ENCODE results near the gene GRIK3. TPM values are rescaled to one million over a fixed set of nuclear protein-coding genes. Genes with fewer than 3 reads are reported as not detected.
"Not testable (repeated sequence)": the region's sequence is repeated elsewhere in the genome, so short reads cannot be mapped to it uniquely, and the experiment has no call there.

Gene GRIK3
- 0.27 TPM for total RNA-seq
- long read RNA-seq, result 0 reads

DNA sequence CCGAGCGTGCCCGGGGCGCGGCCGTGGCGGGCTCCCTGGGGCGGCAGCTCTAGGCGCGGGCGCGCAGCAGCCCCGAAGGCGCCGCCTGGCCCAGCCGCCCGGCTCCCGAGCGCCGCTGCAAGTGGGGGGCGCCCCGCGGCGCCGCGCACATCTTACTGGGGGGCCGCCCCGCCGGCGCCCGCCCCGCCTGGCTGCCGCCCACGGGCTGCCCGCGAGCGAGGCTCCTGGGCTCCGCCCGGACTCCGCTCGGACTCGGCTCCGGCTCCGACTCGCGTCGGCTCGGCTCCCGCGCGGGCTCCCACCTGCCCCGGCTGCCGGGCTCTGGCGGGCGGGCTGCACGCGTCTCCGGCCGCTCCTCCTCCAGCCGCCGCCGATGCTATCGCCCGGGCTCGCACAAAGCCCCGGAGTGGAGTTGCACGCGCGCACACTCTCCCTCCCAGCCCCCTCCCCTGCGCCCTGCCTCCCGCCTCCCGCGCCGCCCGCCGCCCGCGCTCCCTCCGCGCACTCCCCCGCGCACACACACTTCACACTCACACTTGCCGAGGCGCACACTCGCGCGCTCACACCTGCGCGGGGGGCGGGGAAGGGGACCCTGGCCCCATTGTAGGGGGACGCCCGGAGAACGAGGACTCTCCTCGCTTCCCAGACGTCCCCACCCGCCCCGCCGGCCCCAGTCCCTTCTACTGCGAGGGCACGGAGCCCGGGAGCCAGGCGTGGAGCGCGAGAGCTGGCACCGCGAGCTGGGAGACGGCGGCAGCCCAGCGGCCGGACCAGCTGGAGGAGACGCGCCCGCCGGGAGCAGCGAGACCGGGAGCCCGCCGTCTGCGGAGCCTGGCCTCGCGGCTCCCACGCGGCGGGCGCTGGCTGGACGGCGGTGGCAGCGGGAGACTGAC lies at the start of gene GRIK3:
TSS of gene GRIK3 (minus strand) at position 395 of the 893 bp plus-strand sequence. CDS start 407 bp downstream, outside the sequence.
- Histone ChIP-seq H3K27me3 (ENCODE audit: low read depth) (peaks cover 92% of the 10 kb centered on the region), H3K27ac (no peak within 1 kb of the TSS), H3K36me3 (no peaks in the 10 kb centered on the region), H3K9me3 (no peaks in the 10 kb centered on the region), H3K4me1 (peaks cover 8% of the 10 kb centered on the region), H3K4me3 (no peak within 1 kb of the TSS)
- intact Hi-C loops (cut with DNase I), result no loop called here
- TF ChIP-seq, protein P1, sequence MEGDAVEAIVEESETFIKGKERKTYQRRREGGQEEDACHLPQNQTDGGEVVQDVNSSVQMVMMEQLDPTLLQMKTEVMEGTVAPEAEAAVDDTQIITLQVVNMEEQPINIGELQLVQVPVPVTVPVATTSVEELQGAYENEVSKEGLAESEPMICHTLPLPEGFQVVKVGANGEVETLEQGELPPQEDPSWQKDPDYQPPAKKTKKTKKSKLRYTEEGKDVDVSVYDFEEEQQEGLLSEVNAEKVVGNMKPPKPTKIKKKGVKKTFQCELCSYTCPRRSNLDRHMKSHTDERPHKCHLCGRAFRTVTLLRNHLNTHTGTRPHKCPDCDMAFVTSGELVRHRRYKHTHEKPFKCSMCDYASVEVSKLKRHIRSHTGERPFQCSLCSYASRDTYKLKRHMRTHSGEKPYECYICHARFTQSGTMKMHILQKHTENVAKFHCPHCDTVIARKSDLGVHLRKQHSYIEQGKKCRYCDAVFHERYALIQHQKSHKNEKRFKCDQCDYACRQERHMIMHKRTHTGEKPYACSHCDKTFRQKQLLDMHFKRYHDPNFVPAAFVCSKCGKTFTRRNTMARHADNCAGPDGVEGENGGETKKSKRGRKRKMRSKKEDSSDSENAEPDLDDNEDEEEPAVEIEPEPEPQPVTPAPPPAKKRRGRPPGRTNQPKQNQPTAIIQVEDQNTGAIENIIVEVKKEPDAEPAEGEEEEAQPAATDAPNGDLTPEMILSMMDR (IDR thresholded peaks at IDR 0.05), result no peak
- DNase-seq, result no peak
- ATAC-seq, result no peak

DNA sequence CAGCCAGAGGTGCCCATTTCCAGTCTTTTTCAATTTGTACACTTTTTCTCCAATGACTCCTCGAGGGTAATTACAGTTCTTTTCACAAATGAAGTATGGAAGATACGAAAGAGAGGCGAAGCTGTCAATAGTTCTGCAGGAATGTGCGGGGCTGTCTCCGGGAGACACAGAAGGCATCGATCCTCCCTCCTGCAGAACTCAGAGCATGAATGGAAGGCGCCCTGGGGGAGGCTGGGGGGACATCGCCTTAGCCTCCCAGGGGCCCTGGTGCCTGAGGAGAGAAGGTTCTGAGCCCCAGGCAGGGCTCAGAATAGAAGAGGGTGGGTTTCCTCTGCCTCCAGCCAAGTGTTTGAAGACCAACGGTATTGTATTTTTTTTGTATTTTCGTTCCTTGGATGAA lies 49.7 kb upstream of the GRIK3 start:
- TF ChIP-seq, protein P1 (IDR thresholded peaks at IDR 0.05), result no peak

DNA sequence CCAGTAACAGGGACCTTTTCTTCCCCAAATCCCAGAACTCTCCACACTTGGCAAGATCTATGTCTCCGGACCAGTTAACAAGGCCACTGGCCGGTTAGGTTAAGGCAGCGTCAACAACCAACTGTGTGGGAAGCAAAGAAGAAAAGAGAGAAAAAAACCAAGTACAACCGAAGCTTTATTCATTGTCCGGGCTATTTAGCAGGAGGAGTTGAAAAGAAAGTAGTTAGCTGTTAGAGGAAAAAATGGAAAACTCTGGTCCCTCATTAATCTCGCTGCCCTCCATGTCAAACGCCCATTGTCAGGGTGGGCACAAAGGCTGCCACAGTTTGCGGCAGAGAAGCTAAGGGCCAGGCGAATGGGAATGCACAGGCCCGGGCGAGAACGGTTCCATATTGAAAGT lies 49.3 kb upstream of the GRIK3 start:
- no peaks in the 10 kb centered on the region for H3K4me1 ChIP-seq
- intact Hi-C loops (cut with DNase I), result no loop called here
- ATAC-seq, result no peak

More for the DNA sequence above, 49.7 kb upstream of the GRIK3 start:
- no peaks in the 10 kb centered on the region for H3K36me3 ChIP-seq
- H3K4me3 ChIP-seq, result no peak overlapping the region
- H3K27ac ChIP-seq, result no peak overlapping the region
- ATAC-seq, result no peak
- H3K4me1 ChIP-seq, result no peaks in the 10 kb centered on the region
- H3K27me3 ChIP-seq (ENCODE audit: low read depth), result peaks cover 14% of the 10 kb centered on the region
- H3K9me3 ChIP-seq, result no peaks in the 10 kb centered on the region
- DNase-seq, result no peak
- intact Hi-C loops (cut with DNase I), result no loop called here

DNA sequence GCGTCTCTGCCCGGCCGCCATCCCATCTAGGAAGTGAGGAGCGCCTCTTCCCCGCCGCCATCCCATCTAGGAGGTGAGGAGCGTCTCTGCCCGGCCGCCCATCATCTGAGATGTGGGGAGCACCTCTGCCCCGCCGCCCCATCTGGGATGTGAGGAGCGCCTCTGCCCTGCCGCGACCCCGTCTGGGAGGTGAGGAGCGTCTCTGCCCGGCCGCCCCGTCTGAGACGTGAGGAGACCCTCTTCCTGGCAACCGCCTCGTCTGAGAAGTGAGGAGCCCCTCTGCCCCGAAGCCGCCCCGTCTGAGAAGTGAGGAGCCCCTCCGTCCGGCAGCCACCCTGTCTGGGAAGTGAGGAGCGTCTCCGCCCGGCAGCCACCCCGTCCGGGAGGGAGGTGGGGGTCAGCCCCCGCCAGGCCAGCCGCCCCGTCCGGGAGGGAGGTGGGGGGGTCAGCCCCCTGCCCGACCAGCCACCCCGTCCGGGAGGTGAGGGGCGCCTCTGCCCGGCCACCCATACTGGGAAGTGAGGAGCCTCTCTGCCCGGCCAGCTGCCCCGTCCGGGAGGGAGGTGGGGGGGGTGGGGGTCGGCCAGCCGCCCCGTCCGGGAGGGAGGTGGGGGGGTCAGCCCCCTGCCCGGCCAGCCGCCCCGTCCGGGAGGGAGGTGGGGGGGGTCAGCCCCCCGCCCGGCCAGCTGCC lies 46.1 kb upstream of the GRIK3 start:
- peaks cover 20% of the 10 kb centered on the region for H3K27me3 ChIP-seq (ENCODE audit: low read depth)
- intact Hi-C loops (cut with DNase I); H3K36me3 ChIP-seq; H3K27ac ChIP-seq; H3K4me3 ChIP-seq; DNase-seq; H3K9me3 ChIP-seq; ATAC-seq; H3K4me1 ChIP-seq: not testable (repeated sequence)

More for the DNA sequence above, 49.3 kb upstream of the GRIK3 start:
- no peaks in the 10 kb centered on the region for H3K36me3 ChIP-seq
- no peak overlapping the region for H3K4me3 ChIP-seq
- TF ChIP-seq, protein P1 (IDR thresholded peaks at IDR 0.05), result no peak
- peaks cover 14% of the 10 kb centered on the region for H3K27me3 ChIP-seq (ENCODE audit: low read depth)
- no peak overlapping the region for H3K27ac ChIP-seq
- DNase-seq, result no peak
- H3K9me3 ChIP-seq, result no peaks in the 10 kb centered on the region

DNA sequence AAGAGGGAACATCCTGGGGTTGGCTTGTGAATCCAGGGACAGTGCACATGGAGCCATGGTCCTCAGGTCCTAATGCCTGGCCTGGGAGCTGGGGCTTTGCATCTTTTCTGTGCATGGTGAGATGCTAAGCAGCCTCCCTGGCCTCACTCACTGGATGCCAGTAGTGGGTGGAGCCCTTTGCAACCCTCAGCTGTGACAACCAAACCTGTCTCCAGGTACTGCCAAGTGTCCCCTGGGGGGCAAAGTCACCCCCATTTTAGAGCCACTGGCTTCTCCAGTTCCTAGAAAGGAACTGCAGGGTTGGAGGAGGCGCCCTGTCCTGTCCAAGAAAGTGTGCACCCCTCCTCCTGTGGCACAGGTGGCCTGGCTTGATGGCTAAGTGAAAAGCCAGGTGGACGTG lies 44.6 kb upstream of the GRIK3 start:
- Histone ChIP-seq H3K9me3 (no peaks in the 10 kb centered on the region), H3K4me1 (no peaks in the 10 kb centered on the region), H3K27me3 (ENCODE audit: low read depth) (peaks cover 18% of the 10 kb centered on the region), H3K36me3 (no peaks in the 10 kb centered on the region), H3K27ac (no peak overlapping the region), H3K4me3 (no peak overlapping the region)
- TF ChIP-seq, protein P1 (IDR thresholded peaks at IDR 0.05), result no peak
- ATAC-seq (no peak), DNase-seq (no peak)
- intact Hi-C loops (cut with DNase I), result no loop called here

DNA sequence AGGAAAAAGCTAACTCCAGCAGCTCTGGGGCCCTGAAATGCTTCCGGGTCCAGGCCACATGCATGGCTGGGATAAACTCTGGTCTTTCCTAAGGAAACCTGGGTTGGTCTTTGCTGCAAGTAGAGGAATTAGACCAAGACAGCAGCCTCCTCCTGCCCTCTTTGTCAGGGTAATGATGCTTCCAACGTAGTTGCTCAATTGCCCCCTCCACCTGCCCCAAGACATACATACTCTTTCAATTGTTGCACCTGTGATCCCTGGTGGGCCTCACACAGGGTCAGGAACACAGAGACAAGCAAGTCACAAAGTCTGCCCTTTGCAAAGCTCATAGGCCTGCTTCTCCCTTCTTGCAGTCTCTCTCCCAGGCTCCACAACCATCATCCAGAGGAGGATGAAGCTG lies 41.9 kb upstream of the GRIK3 start:
- DNase-seq, result no peak
- intact Hi-C loops (cut with DNase I), result no loop called here
- Histone ChIP-seq H3K36me3 (no peaks in the 10 kb centered on the region), H3K4me1 (no peaks in the 10 kb centered on the region), H3K4me3 (no peak overlapping the region), H3K27ac (no peak overlapping the region), H3K9me3 (no peaks in the 10 kb centered on the region), H3K27me3 (ENCODE audit: low read depth) (peaks cover 7% of the 10 kb centered on the region)
- no peak for ATAC-seq
- TF ChIP-seq, protein P1 (IDR thresholded peaks at IDR 0.05), result no peak

All from lower lobe of right lung (tissue), 2 donors.